HG02885 (cell line): ENCODE measurements around the gene LCOR.
A peak's percentile ranks its signal among the peaks of the same experiment; 100 is the strongest.
"Not testable (repeated sequence)": the region's sequence is repeated elsewhere in the genome, so short reads cannot be mapped to it uniquely, and the experiment has no call there.

Source experiments
- ATAC-seq: cut with Tn5 transposase; IDR thresholded peaks from one replicate; pipeline ENCODE4 v1.9.1; 2021; ENCODE audit warnings: mild to moderate bottlenecking; ENCODE audit not compliant: unreplicated experiment, poor library complexity

The LCOR gene

GRCh38 chr10:97024168-97025073, 192.3 kb downstream of the LCOR start:
- ATAC-seq, result no peak

DNA sequence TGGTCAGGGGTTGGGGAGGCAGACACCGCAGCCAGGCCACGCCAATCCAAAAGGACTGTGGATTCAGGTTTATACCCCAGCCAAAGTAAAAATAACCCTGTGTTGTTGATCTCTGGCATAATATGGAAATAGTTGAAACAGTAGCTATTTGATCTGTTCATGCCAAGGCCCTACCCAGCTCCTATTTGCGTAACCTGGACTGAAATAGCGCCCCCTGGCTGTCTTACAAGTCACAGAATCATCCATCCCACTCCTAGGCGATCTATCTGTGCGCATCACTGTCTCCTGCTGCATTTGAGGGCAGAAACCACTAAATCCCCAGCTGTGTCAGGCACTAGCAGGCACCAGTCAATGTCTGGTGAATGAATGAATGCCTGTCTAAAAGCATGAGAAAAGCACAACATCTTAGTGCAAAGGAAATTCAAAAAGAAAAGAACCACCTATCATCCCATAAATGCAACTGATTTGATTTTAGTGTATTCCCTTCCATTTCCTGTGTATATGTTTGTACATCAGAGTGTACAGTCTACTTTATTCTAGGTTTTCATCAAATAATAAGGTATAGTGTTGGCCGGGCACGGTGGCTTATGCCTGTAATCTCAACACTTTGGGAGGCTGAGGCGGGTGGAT, 193.6 kb downstream of the LCOR start:
- ATAC-seq, result no peak

DNA sequence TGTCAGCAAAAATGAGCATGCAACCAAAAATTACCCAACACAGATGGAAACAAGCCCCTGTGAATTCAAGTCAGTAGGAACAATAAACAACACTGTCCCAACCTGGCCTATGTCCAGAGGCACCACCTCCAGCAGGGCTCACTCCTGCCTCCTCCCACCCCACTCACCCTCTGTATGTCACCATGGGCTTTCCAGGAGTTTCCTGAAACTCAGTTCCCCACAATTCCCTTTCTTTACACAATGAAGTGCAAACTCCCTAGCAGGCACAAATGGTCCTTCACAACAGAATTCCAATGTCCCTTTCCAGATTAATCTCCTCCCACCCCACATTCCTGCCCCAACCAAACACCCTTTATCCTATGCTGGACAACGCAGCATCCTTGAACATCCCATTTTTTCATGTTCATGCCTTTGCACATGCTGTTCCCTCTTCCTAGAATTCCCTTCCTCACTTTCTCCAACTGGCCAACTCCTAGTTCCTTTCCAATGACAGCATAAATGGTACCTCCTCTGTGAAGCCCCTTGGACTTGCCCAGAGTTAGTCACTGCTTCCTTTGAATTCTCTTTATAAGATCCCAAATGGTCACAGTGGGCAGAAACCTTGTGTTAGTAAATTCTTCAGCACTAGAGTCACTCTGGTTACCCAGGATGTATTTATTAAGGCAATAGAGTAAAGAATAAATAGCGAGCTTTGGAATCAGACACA, 196.2 kb downstream of the LCOR start:
- no peak for ATAC-seq

DNA sequence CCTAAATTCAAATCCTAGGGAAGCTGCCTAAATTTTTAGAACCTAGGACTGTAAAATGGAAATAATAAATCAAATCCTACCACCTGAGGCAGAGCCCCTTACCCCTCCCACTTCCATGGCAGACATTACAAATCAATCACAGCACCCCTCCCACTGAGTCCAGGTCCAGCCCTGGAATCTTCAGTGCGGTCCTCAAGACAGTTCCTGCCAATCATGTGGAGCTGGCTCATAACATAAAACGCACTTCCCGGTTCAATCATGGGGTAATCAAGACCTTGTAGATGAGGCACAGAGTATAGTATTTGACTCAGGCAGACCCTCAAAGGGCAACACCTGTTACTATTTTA, 196.7 kb downstream of the LCOR start:
- no peak for ATAC-seq

GRCh38 chr10:97029271-97029670, 197.2 kb downstream of the LCOR start:
- ATAC-seq, result no peak

GRCh38 chr10:97030894-97031293, 198.8 kb downstream of the LCOR start:
- no peak for ATAC-seq

DNA sequence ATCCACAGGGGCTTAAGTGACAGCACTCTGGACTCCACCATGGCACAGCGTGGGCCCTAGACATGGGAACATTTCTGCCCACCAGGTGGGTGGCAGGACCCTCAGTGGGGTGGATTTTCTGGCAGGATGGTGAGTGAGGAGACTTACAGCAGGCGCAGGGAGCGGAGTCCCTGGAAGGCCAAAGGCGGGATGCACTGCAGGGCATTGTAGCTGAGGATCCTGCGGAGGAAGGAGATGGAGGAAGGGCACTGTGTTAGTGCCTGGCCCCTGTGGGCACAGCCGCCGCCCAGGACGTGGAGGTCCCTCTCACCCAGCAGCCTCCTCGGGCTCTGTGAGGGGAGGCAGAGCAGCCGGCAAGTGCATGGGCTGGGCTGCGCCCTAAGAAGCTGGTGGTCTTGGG, 199.4 kb downstream of the LCOR start:
- no peak for ATAC-seq

DNA sequence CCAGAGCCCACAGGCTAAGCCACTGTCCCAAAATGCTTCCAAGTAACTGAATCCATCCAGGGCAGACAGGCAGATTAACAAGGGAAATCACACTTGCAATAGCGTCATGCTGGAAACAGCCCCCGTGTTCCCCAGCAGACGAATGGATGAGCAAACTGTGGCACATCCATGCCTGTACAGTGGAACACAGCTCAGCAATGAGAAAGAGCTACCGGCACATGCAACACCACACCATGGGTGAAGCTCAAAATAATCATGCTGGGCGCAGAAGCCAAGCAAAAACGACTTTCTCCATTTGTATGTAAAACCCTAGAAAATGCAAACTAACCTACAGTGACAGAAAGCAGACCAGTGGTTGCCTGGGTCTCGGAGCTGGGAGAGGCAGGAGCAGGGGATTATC, 200.5 kb downstream of the LCOR start:
- ATAC-seq, result no peak

GRCh38 chr10:97033841-97034240, 201.7 kb downstream of the LCOR start:
- not testable (repeated sequence) for ATAC-seq

- no peak for ATAC-seq
Observed at GRCh38 chr10:97034301-97034700, 202.2 kb downstream of the LCOR start.

DNA sequence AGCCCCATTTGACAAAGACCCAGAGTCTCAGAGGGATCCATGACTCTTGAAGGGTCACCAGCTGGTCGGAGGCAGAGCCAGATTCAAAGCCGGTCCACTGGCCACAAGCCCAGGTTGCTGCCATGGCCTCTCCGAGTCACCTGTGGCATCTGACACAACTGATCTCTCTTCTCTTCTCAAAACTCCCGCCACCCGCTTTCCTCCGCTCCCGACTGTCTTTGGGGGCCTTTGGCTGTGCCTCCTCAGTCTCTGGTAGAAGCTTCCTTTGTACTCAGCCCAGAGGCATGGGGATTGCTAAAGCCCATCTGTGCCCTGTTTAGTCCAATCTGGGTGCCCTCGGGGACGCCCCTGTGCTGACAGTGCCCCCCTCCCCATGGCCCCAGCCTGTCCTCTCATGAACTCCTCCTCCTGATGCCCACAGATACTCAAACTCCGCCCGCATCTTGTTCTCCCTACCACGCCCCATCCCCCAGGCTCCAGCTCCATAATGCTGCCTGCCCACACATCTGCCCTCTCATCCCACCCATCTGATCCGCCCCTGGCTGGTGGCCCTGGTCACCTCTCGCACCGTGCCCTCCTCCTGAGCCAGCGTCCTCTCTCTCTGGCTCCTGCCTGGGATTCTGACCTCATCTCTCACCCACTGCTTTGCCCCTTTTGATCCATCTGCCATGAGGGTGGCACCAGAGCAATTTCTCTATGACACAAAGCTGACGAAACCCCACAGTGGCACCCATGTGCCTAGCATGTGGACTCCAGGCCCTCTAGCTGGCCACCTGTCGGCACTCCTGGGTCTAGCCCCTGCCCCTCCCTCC, 203.1 kb downstream of the LCOR start:
- no peak for ATAC-seq

GRCh38 chr10:97037365-97038361, 205.6 kb downstream of the LCOR start:
- ATAC-seq, result peak; percentile 75

- ATAC-seq, result no peak
Observed at GRCh38 chr10:97038688-97039087, 206.6 kb downstream of the LCOR start.

DNA sequence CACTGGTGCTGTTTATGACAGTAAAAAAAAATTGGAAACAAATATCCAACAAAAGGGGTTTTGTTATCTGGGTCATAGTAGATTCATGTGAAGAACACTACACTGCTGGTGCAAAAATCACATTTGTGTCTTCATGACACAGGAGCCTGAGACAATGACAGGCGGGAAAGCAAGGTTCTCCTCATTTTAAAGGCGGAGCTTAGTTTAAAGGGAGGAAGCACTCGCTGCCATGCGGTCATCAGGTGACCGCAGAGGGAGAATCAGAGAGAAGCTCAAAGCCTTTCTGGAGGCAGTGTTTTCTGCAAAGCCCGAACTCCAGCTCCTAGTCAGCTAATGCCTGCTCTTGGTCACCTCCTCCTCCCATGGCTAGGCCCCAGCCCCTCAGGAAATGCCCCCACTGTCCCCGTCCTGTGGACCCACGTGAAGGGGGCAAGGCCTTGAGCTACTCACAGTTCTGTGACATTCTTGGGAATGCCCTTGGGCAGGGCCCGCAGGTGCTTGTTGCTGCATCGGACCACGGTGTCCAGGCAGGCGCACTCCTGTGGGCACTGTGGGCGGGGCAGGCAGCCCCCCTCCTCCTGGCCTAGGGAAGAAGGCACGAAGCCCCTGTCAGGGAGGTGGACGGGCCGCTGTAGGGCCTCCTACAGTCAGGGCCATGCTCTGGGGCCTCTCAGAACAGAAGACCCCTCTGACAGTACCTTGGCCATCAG, 207.6 kb downstream of the LCOR start:
- no peak for ATAC-seq

DNA sequence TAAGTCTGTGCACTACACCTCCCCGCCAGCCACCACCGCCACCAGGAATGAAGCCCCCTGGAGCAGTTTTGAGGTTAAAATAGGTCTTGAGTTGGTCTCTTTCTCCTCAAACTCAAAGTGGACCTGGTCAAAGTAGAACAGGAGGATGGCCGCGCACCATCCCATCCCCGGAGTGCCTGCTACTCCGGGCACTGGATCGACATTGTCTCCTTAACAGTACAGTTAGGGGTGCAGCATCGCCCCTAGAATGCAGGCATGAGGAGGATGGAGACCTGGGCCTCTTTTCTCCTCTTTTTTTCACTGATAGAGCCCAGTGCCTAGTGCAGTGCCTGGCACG, 208.1 kb downstream of the LCOR start:
- no peak for ATAC-seq

- no peak for ATAC-seq
Observed at GRCh38 chr10:97040706-97041105, 208.6 kb downstream of the LCOR start.

DNA sequence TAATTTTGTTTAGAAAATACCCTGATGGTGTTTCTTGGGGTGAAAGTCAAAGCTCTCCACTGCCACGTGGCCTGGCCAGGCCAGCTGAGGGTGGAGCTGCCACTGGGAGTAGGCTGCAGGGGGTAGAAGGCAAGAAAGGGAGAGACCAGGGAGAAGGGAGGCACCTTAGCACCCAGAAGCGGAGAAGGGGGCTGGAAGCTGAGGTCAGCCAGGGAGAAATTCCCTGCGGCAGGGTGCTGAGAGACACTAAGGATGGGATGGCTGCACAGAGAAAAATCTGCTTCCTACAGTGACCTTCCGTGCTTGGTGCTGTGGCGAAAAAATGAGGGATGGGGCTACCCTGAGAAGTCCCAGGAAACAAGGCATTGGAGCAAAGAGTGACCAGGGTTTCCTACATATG, 210.0 kb downstream of the LCOR start:
- no peak for ATAC-seq

DNA sequence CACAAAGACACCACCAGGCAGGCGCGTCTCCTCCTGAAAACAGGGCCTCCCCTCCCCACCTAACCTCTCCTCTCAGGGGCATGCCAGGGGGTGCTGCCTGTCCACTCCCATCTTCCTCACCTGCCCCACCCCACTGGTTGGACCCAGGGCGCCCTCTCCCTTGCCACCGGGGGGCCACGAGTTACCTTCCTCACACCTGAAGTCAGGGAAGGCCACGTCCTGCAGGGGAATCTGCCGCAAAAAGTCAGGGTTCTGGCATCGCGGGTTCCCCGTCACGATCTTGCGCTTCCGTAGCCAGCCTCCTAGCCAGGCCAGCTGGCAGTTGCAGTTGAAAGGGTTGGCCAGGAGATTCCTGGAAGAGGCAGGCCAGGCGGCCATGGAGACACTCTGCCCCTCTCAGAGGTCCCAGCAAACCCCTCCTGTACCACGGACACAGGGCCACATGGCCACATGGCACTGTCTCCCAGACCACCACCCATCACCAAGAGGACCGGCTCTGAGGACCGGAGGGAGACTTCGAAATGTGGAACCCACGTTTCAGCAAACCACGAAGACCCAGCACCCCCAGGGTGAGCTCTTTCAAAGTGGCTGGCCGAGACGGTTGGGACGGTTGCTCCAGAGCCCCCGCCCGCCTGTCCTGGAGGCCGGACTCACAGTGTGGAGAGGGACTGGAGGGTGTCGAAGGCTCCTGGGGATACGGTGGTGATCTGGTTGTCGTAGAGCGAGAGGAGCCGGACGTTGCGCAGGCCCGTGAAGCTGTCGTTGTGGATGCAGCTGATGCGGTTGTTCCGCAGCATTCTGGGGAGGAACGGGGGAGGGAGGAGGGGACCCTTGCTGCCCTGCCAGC, 210.8 kb downstream of the LCOR start:
- ATAC-seq, result no peak
